ENCODE data around the gene RUBCNL.

GRCh38 chr13:46296921-46297320 lies 90.1 kb downstream of the RUBCNL start:
- TF ChIP-seq CEBPB (IDR thresholded peaks at IDR 0.05), result no peak
- peak; percentile 50; the same call in 1 of the 2 replicates for TF ChIP-seq NFE2L2 (conservative IDR thresholded peaks at IDR 0.05; ENCODE audit: low read length)
- no peak for TF ChIP-seq BHLHE40 (IDR thresholded peaks at IDR 0.05; ENCODE audit: low read depth, low read length)
- TF ChIP-seq, protein P1, sequence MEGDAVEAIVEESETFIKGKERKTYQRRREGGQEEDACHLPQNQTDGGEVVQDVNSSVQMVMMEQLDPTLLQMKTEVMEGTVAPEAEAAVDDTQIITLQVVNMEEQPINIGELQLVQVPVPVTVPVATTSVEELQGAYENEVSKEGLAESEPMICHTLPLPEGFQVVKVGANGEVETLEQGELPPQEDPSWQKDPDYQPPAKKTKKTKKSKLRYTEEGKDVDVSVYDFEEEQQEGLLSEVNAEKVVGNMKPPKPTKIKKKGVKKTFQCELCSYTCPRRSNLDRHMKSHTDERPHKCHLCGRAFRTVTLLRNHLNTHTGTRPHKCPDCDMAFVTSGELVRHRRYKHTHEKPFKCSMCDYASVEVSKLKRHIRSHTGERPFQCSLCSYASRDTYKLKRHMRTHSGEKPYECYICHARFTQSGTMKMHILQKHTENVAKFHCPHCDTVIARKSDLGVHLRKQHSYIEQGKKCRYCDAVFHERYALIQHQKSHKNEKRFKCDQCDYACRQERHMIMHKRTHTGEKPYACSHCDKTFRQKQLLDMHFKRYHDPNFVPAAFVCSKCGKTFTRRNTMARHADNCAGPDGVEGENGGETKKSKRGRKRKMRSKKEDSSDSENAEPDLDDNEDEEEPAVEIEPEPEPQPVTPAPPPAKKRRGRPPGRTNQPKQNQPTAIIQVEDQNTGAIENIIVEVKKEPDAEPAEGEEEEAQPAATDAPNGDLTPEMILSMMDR (IDR thresholded peaks at IDR 0.05), result no peak
- no peak for TF ChIP-seq JUN (IDR thresholded peaks at IDR 0.05)
- TF ChIP-seq POLR2AphosphoS2 (conservative IDR thresholded peaks at IDR 0.05; ENCODE audit: low read length), result no peak
- no peak for TF ChIP-seq CHD2 (IDR thresholded peaks at IDR 0.05; ENCODE audit: low read length, partially characterized antibody)
- no peak for TF ChIP-seq HMGXB4 (CRISPR knock-in tag; IDR thresholded peaks at IDR 0.05; ENCODE audit: borderline replicate concordance)
- no peak for TF ChIP-seq POLR2A (IDR thresholded peaks at IDR 0.05; ENCODE audit: low read length)
- no peak for TF ChIP-seq CHD4 (IDR thresholded peaks at IDR 0.05; ENCODE audit: borderline replicate concordance)
- TF ChIP-seq KDM1A (IDR thresholded peaks at IDR 0.05; ENCODE audit: low read depth), result no peak
- no peak for TF ChIP-seq MAX (IDR thresholded peaks at IDR 0.05)
- no peak for TF ChIP-seq BCL3 (IDR thresholded peaks at IDR 0.05)
